Measurements from ENCODE around the gene GNAI2. TPM values are rescaled to one million over a fixed set of nuclear protein-coding genes. Genes with fewer than 3 reads are reported as not detected.
"Not testable (repeated sequence)": the region's sequence is repeated elsewhere in the genome, so short reads cannot be mapped to it uniquely, and the experiment has no call there.

The GNAI2 gene
- total RNA-seq, 2 experiments from 2014 or later, result 515 to 531 TPM

DNA sequence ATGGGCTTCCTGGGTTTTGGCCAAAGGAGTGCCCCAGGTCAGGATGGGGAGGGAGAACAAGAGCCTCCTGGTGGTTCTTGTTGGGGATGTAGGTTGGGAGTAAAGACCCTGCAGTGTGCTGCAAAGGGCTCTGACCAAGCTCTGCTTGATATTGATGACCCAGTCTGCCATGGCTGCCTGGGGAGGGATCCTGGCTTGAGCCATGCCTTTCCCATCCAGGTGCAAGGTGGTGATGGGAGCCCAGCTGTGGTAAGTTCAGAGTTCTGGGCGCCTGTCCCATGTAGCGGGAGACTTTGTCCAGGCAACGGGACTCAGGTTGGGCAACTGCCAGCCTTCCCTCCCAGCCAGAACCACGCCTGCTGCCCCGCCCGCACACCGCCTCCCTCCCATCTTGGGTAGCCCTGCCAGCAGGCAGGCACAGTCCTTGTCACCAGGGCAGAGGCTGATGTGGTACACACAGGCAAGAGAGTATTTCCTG is 2.6 kb downstream of the GNAI2 start:
- ChIA-PET CTCF (interaction anchor here (1.0 to 6.7 kb wide), 2 partner anchors 6 to 44 kb away, joined by 3 to 122 read pairs; no protein-coding TSS in a partner anchor), POLR2A (interaction anchor here (1.0 to 3.6 kb wide), 4 partner anchors 8 to 61 kb away, joined by 3 to 24 read pairs (median 12); partner anchors contain the start of genes HYAL3 and NAA80)
- peaks cover 50% of the 10 kb centered on the region for H3K36me3 Mint-ChIP-seq (ENCODE audit: low read depth)
- no peaks in the 10 kb centered on the region for H3K9me3 Mint-ChIP-seq (ENCODE audit: insufficient read depth)
- ATAC-seq (no peak), DNase-seq (no peak)
- peak overlapping the region; percentile 99 for H3K4me3 Mint-ChIP-seq
- H3K27ac Mint-ChIP-seq, result peak overlapping the region; percentile 93
- no peaks in the 10 kb centered on the region for H3K27me3 Mint-ChIP-seq (ENCODE audit: low read depth)
- H3K4me1 Mint-ChIP-seq (ENCODE audit: low read depth), result peaks cover 67% of the 10 kb centered on the region

DNA sequence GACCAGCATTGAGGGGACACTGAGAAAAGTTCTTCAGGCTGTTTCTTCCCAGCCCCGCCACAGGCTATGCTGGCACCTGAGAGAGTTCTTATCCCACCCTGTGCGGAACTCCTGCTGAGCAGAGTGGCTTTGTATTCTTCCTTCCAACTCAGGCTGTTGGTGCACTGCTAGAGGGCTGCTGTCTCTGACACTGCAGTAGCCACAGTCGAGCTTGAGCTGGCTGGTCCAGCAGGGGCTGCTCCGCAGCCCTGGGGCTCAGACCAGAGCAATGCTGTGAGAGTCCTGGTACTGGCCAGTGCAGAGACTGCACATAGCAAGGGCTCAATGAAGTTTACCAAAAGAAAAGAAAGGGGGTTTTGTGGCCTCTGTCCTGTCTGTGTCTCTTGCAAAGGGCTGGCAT is 3.6 kb downstream of the GNAI2 start:
- CTCF ChIA-PET, result interaction anchor here (0.8 to 0.9 kb wide), 2 partner anchors 13 to 45 kb away, joined by 3 to 4 read pairs; no protein-coding TSS in a partner anchor
- no peak for DNase-seq
- Mint-ChIP-seq H3K4me1 (ENCODE audit: low read depth) (peaks cover 72% of the 10 kb centered on the region), H3K36me3 (ENCODE audit: low read depth) (peaks cover 57% of the 10 kb centered on the region), H3K27me3 (ENCODE audit: low read depth) (no peaks in the 10 kb centered on the region), H3K27ac (peak overlapping the region; percentile 93), H3K9me3 (ENCODE audit: insufficient read depth) (no peaks in the 10 kb centered on the region), H3K4me3 (peak overlapping the region; percentile 99)
- POLR2A ChIA-PET, result no interaction called here
- ATAC-seq, result no peak

DNA sequence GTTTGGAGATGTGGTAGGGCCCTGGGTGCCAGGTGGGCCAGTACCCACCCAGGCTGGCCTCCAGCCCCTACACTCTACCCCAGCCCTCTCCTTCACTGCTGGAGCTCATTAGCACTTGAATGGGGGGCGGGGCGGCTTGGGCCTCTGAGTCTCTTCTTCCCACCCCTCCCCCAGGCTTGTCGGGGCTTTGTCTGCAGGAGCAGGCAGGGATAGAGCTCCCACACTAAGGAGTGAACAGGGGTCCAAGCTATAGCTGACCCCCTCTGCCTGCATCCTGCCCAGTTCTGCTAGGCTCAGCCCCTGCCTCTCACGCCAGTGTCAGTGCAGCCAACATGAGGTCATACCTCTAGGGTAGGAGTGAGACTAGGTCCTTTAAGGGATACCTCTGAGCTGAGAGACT is 5.2 kb downstream of the GNAI2 start:
- POLR2A ChIA-PET, result interaction anchor here (1.0 to 4.0 kb wide), 3 partner anchors 13 to 96 kb away, joined by 3 to 17 read pairs (median 4); partner anchors contain the start of gene IFRD2

DNA sequence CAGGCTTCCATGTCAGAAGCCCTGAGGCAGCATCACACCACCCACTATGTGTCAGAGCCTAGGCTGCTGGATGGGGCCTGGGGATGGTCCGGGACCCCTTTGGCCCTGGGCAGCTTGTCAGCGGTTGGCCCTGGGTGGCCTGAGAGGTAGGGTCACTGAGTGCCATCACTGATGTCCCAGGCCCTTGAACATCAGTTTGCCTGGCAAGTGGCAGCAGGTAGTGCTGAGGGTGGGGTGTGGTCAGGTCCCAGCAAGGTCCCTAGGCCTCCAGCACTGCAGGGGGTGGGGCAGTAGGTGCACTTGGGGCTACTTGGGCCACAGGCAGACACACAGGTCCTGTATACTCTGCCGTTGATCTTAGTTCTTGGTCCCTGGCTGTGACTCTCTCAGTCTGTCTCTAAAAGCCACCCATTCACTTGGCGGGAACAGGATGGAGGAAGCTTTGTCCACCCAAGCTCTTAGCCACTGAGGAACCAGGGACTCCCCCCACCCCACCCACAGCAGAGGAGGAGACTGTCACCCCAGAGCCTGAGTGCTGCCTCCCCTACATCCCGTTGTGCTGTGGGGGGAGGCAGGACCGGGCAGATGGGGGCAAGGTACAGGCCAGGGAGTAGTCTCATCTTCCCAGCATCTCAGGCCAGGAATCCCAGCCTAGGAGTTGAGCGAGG is 5.8 kb downstream of the GNAI2 start:
- CTCF ChIA-PET, result interaction anchor here (0.5 to 4.1 kb wide), 5 partner anchors 14 to 303 kb away, joined by 3 to 55 read pairs (median 3); no protein-coding TSS in a partner anchor
- peak; percentile 43 for DNase-seq
- peak overlapping the region; percentile 71 for H3K4me3 Mint-ChIP-seq

More for the DNA sequence above, 5.2 kb downstream of the GNAI2 start:
- Mint-ChIP-seq H3K4me3 (peak overlapping the region; percentile 71), H3K36me3 (ENCODE audit: low read depth) (peaks cover 59% of the 10 kb centered on the region), H3K9me3 (ENCODE audit: insufficient read depth) (no peaks in the 10 kb centered on the region), H3K4me1 (ENCODE audit: low read depth) (peaks cover 76% of the 10 kb centered on the region), H3K27me3 (ENCODE audit: low read depth) (no peaks in the 10 kb centered on the region), H3K27ac (peak overlapping the region; percentile 95)
- no peak for ATAC-seq
- CTCF ChIA-PET, result interaction anchor here (1.0 to 4.1 kb wide), 2 partner anchors 13 to 46 kb away, joined by 3 to 55 read pairs; no protein-coding TSS in a partner anchor
- DNase-seq, result no peak

DNA sequence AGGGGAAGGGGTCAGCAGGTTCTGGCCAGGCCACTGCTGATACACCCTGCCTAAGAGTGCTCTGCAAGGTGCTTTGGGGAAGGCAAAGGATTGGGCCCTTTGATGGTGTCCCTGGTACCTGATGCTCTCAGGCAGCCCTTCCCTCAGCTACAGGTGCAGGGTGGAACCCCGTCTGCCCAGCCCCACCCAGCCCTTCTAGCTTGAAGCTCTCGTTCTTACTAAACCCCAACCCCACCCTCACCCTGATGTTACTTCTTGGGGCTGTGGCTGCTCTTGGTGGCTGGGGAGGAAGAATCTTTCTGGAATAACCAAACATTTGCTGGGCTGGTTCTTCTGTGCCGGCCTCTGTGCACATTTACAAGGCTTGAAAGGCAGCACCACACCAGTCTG is 6.4 kb downstream of the GNAI2 start:
- H3K4me1 Mint-ChIP-seq (ENCODE audit: low read depth), result peaks cover 88% of the 10 kb centered on the region
- peak overlapping the region; percentile 71 for H3K4me3 Mint-ChIP-seq
- H3K36me3 Mint-ChIP-seq (ENCODE audit: low read depth), result peaks cover 55% of the 10 kb centered on the region
- H3K27ac Mint-ChIP-seq, result peak overlapping the region; percentile 95
- CTCF ChIA-PET, result interaction anchor here (0.9 to 5.0 kb wide), 7 partner anchors 7 to 79 kb away, joined by 3 to 122 read pairs (median 10); partner anchors contain the start of gene GNAI2
- ATAC-seq, result no peak
- no peaks in the 10 kb centered on the region for H3K9me3 Mint-ChIP-seq (ENCODE audit: insufficient read depth)
- peak; percentile 35 for DNase-seq
- H3K27me3 Mint-ChIP-seq (ENCODE audit: low read depth), result no peaks in the 10 kb centered on the region
- POLR2A ChIA-PET, result interaction anchor here (1.0 to 4.0 kb wide), 2 partner anchors 14 to 48 kb away, joined by 3 to 17 read pairs; no protein-coding TSS in a partner anchor

More for the DNA sequence above, 5.8 kb downstream of the GNAI2 start:
- peaks cover 83% of the 10 kb centered on the region for H3K4me1 Mint-ChIP-seq (ENCODE audit: low read depth)
- ATAC-seq, result no peak
- H3K9me3 Mint-ChIP-seq (ENCODE audit: insufficient read depth), result no peaks in the 10 kb centered on the region
- POLR2A ChIA-PET, result interaction anchor here (1.0 to 4.0 kb wide), 4 partner anchors 14 to 96 kb away, joined by 3 to 17 read pairs (median 4); partner anchors contain the start of gene IFRD2
- no peaks in the 10 kb centered on the region for H3K27me3 Mint-ChIP-seq (ENCODE audit: low read depth)
- peak overlapping the region; percentile 95 for H3K27ac Mint-ChIP-seq
- H3K36me3 Mint-ChIP-seq (ENCODE audit: low read depth), result peaks cover 57% of the 10 kb centered on the region

DNA sequence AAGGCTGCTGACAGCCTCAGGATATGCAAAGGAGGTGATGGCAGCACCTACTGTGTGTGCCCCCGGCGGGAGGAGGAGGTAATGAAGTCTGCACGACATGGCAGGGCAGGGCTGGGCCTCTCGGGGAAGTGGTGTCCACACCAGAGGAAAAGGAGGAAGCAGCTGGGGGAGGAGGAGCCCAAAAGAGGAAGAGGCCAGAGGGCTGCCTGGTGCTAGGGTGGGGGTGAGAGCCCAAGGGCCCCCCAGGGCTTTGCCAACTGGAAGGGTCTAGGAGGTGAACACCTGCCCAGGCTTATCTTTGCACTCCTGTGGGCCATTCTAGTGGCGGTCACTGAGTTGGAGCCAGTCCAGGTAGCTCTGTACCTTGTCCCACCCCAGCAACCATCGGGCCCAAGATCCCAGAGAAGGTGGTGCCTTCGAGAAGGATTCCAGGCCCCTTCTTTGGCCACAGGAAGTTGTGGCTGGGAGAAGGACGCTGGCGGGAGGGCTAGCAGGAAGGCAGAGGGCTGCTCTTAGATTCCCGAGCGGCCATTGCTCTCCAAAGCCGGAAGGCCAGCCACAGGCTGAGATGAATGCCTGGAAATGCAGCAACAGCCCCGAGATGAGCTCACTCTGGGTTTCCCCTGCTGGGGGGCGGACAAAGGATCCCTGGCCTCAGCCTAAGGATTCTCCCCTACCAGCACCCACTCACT is 7.0 kb downstream of the GNAI2 start:
- DNase-seq (peak; percentile 52), ATAC-seq (no peak)
- H3K36me3 Mint-ChIP-seq (ENCODE audit: low read depth), result peaks cover 51% of the 10 kb centered on the region
- peak overlapping the region; percentile 95 for H3K27ac Mint-ChIP-seq
- peak overlapping the region; percentile 71 for H3K4me3 Mint-ChIP-seq
- no peaks in the 10 kb centered on the region for H3K9me3 Mint-ChIP-seq (ENCODE audit: insufficient read depth)
- CTCF ChIA-PET, result interaction anchor here (0.6 to 5.0 kb wide), 11 partner anchors 8 to 409 kb away, joined by 3 to 122 read pairs (median 6); partner anchors contain the start of gene GNAI2
- H3K27me3 Mint-ChIP-seq (ENCODE audit: low read depth), result no peaks in the 10 kb centered on the region
- POLR2A ChIA-PET, result interaction anchor here (1.1 to 4.0 kb wide), 2 partner anchors 15 to 49 kb away, joined by 3 to 17 read pairs; partner anchors contain the start of gene IFRD2
- H3K4me1 Mint-ChIP-seq (ENCODE audit: low read depth), result peaks cover 88% of the 10 kb centered on the region

DNA sequence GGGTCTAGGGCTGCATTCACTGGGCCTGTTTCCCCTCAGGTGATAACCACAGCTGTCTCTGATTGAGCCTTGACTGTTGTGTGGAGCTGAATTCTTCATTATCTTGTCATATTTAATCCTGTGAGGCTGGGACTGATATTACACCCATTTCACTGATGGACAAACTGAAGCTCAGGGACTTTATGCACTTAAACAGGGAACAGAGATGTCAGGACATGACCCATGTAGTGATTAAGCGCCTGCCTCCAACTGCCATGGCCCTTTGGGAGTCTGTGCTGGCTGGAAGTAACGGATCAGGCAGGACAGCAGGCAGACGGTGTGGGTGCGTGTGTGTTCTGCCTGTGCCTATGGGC is 7.5 kb downstream of the GNAI2 start:
- Mint-ChIP-seq H3K27me3 (ENCODE audit: low read depth) (no peaks in the 10 kb centered on the region), H3K27ac (peak overlapping the region; percentile 95), H3K4me1 (ENCODE audit: low read depth) (peaks cover 89% of the 10 kb centered on the region), H3K4me3 (no peak overlapping the region), H3K36me3 (ENCODE audit: low read depth) (peaks cover 48% of the 10 kb centered on the region), H3K9me3 (ENCODE audit: insufficient read depth) (no peaks in the 10 kb centered on the region)
- ATAC-seq (no peak), DNase-seq (no peak)
- ChIA-PET POLR2A (interaction anchor here (0.6 to 4.0 kb wide), 3 partner anchors 8 to 48 kb away, joined by 3 to 17 read pairs (median 3); partner anchors contain the start of genes GNAI2 and IFRD2), CTCF (interaction anchor here (0.6 to 5.0 kb wide), 11 partner anchors 8 to 408 kb away, joined by 3 to 122 read pairs (median 6); partner anchors contain the start of gene GNAI2)

DNA sequence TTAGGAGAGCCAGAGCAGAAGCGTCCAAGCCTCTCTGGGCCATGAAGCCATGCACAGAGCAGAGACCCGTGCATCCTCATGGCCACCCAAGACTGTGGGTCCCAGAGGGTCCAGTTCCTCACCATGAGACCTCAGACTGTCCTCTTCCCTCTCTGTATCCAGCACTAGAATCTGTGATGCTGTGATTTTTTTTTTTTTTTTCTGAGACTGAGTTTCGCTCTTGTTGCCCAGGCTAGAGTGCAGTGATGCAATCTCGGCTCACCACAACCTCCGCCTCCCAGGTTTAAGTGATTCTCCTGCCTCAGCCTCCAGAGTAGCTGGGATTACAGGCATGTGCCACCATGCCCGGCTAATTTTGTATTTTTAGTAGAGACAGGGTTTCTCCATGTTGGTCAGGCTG is 8.8 kb downstream of the GNAI2 start:
- not testable (repeated sequence) for H3K9me3 Mint-ChIP-seq (ENCODE audit: insufficient read depth); DNase-seq; ATAC-seq; H3K27me3 Mint-ChIP-seq (ENCODE audit: low read depth)
- POLR2A ChIA-PET, result interaction anchor here (2.7 to 4.0 kb wide), 2 partner anchors 17 kb away, joined by 17 to 23 read pairs; no protein-coding TSS in a partner anchor
- peak overlapping the region; percentile 91 for H3K27ac Mint-ChIP-seq
- CTCF ChIA-PET, result interaction anchor here (1.8 to 5.0 kb wide), 3 partner anchors 10 to 19 kb away, joined by 6 to 122 read pairs (median 55); partner anchors contain the start of gene GNAI2
- H3K36me3 Mint-ChIP-seq (ENCODE audit: low read depth), result peaks cover 41% of the 10 kb centered on the region
- H3K4me3 Mint-ChIP-seq, result peak overlapping the region; percentile 76
- peaks cover 83% of the 10 kb centered on the region for H3K4me1 Mint-ChIP-seq (ENCODE audit: low read depth)

DNA sequence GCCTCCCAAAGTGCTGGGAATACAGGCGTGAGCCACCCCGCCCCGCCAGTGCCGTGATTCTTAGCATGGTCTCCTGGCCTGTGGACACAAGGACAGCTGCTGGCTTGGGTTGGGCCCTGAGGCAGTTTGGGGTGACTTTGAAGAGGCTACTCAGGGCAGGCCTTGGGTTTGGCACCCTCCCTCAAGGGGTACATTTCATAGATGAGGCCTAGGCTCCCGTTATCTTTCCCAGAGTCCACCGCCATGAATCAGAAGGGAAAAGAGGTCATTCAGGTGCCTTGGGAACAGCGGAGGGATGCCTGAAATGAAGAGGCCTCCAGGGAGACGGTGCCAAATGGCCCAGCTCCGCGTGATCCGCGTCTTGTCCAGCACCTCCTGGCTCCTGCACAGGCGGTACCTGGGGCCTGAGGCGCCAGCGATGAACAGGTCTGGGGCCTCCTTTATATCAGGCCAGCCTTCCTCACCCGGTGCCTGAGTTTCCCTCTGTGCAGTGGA is 9.3 kb downstream of the GNAI2 start:
- no peaks in the 10 kb centered on the region for H3K27me3 Mint-ChIP-seq (ENCODE audit: low read depth)
- peak overlapping the region; percentile 76 for H3K4me3 Mint-ChIP-seq
- ATAC-seq, result no peak
- no peaks in the 10 kb centered on the region for H3K9me3 Mint-ChIP-seq (ENCODE audit: insufficient read depth)
- ChIA-PET POLR2A (interaction anchor here (2.7 kb wide), 1 partner anchor 17 kb away, joined by 23 read pairs; no protein-coding TSS in a partner anchor), CTCF (interaction anchor here (5.0 kb wide), 1 partner anchor 10 kb away, joined by 122 read pairs; the partner anchor contains the start of gene GNAI2)
- H3K36me3 Mint-ChIP-seq (ENCODE audit: low read depth), result peaks cover 41% of the 10 kb centered on the region
- H3K27ac Mint-ChIP-seq, result peak overlapping the region; percentile 91
- peaks cover 78% of the 10 kb centered on the region for H3K4me1 Mint-ChIP-seq (ENCODE audit: low read depth)
- no peak for DNase-seq

DNA sequence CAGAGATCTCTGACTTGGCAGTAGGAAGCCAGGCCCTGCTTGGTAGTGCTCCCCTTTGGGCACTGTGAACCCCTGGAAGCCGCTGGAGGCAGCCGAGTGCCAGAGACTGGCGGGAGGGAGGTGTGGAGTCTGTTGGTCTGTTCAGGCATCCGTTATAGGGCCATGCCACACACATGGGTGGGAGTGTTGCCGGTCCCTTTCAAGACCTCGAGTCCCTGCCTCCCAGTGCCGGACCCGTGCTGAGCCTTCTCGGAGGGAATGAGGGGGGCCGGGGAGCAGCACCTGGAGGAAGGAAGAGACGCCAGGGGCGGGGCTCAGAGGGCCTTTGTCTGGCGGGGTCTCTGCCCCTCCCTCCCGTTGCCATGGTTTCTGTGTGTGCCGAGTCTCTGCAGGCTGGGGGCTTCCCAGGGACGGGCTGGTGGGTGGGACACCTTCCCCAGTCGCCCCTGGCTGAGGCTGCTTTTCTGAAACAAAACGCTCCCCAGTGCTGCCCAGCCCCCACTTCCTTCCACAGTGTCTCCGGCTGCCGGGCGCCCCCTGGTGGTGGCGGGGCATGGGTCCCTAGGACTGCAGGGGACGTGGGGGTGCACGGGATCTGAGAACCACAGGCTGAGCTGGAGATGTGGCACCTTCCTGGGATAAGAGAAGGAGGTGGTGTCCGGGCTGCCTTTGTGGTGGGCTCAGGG is 10.0 kb downstream of the GNAI2 start:
- Mint-ChIP-seq H3K4me3 (peak overlapping the region; percentile 76), H3K27me3 (ENCODE audit: low read depth) (no peaks in the 10 kb centered on the region), H3K9me3 (ENCODE audit: insufficient read depth) (no peaks in the 10 kb centered on the region), H3K36me3 (ENCODE audit: low read depth) (peaks cover 41% of the 10 kb centered on the region), H3K4me1 (ENCODE audit: low read depth) (peaks cover 74% of the 10 kb centered on the region), H3K27ac (peak overlapping the region; percentile 91)
- DNase-seq, result peak; percentile 96
- CTCF ChIA-PET, result interaction anchor here (0.6 to 5.0 kb wide), 41 partner anchors 8 to 388 kb away, joined by 3 to 180 read pairs (median 6); partner anchors contain the start of genes GNAI2, GNAT1, HYAL2 and HYAL3
- POLR2A ChIA-PET, result interaction anchor here (0.7 to 2.7 kb wide), 5 partner anchors 9 to 82 kb away, joined by 3 to 24 read pairs (median 5); partner anchors contain the start of genes GNAI2, HYAL3, NAA80 and TUSC2
- ATAC-seq, result peak; percentile 83
